Measurements from ENCODE around the gene PLA2G2E. TPM values are rescaled to one million over a fixed set of nuclear protein-coding genes. Genes with fewer than 3 reads are reported as not detected.

PLA2G2E gene
- total RNA-seq, 2 donors from 2014 or later = not detected

- intact Hi-C loops (cut with DNase I) = no loop called here
- H3K36me3 ChIP-seq = peaks cover 18% of the 10 kb centered on the region
Observed at GRCh38 chr1:19909971-19910370, 13.4 kb downstream of the PLA2G2E start.

GRCh38 chr1:19909392-19909791 lies 14.0 kb downstream of the PLA2G2E start:
- no peak for DNase-seq
- Histone ChIP-seq H3K36me3 (peaks cover 18% of the 10 kb centered on the region), H3K9ac (ENCODE audit: low read depth in 2 of 2, low read length in 2 of 2) (no peak overlapping the region), H3K9me3 (no peaks in the 10 kb centered on the region), H3K4me1 (no peaks in the 10 kb centered on the region), H3K27me3 (no peaks in the 10 kb centered on the region), H3K4me3 (no peak overlapping the region), H3K27ac (no peak overlapping the region)
- intact Hi-C loops (cut with DNase I) = no loop called here
- no peak for TF ChIP-seq CTCF (IDR thresholded peaks at IDR 0.05)

More at GRCh38 chr1:19909971-19910370, 13.4 kb downstream of the PLA2G2E start:
- Histone ChIP-seq H3K9ac (ENCODE audit: low read depth in 2 of 2, low read length in 2 of 2) (no peak overlapping the region), H3K4me3 (no peak overlapping the region), H3K4me1 (no peaks in the 10 kb centered on the region), H3K27ac (no peak overlapping the region), H3K9me3 (no peaks in the 10 kb centered on the region), H3K27me3 (no peaks in the 10 kb centered on the region)
- DNase-seq = no peak
- no peak for TF ChIP-seq CTCF (IDR thresholded peaks at IDR 0.05)

GRCh38 chr1:19907456-19907855 lies 16.0 kb downstream of the PLA2G2E start:
- Histone ChIP-seq H3K9me3 (no peaks in the 10 kb centered on the region), H3K4me1 (no peaks in the 10 kb centered on the region), H3K27ac (no peak overlapping the region), H3K27me3 (no peaks in the 10 kb centered on the region), H3K36me3 (peaks cover 11% of the 10 kb centered on the region), H3K4me3 (no peak overlapping the region), H3K9ac (ENCODE audit: low read depth in 2 of 2, low read length in 2 of 2) (no peak overlapping the region)
- no peak for TF ChIP-seq CTCF (IDR thresholded peaks at IDR 0.05)
- DNase-seq = no peak
- intact Hi-C loops (cut with DNase I) = no loop called here

- TF ChIP-seq CTCF (IDR thresholded peaks at IDR 0.05) = no peak
- Histone ChIP-seq H3K27me3 (no peaks in the 10 kb centered on the region), H3K9ac (ENCODE audit: low read depth in 2 of 2, low read length in 2 of 2) (no peak overlapping the region), H3K36me3 (no peaks in the 10 kb centered on the region), H3K4me1 (no peaks in the 10 kb centered on the region), H3K9me3 (no peaks in the 10 kb centered on the region), H3K4me3 (no peak overlapping the region), H3K27ac (no peak overlapping the region)
- no peak for DNase-seq
- intact Hi-C loops (cut with DNase I) = no loop called here
Observed at GRCh38 chr1:19903621-19904020, 19.8 kb downstream of the PLA2G2E start.

GRCh38 chr1:19901653-19902052 lies 21.8 kb downstream of the PLA2G2E start:
- intact Hi-C loops (cut with DNase I) = no loop called here
- no peak overlapping the region for H3K27ac ChIP-seq
- no peaks in the 10 kb centered on the region for H3K36me3 ChIP-seq
- no peaks in the 10 kb centered on the region for H3K27me3 ChIP-seq
- no peaks in the 10 kb centered on the region for H3K9me3 ChIP-seq
- H3K9ac ChIP-seq (ENCODE audit: low read depth in 2 of 2, low read length in 2 of 2) = no peak overlapping the region
- no peak overlapping the region for H3K4me3 ChIP-seq
- H3K4me1 ChIP-seq = no peaks in the 10 kb centered on the region
- no peak for DNase-seq
- TF ChIP-seq CTCF (IDR thresholded peaks at IDR 0.05) = no peak

GRCh38 chr1:19894218-19894617 lies 29.2 kb downstream of the PLA2G2E start:
- DNase-seq = no peak
- Histone ChIP-seq H3K4me1 (no peaks in the 10 kb centered on the region), H3K9me3 (no peaks in the 10 kb centered on the region), H3K36me3 (peaks cover 9% of the 10 kb centered on the region), H3K9ac (ENCODE audit: low read depth in 2 of 2, low read length in 2 of 2) (no peak overlapping the region), H3K4me3 (no peak overlapping the region), H3K27ac (no peak overlapping the region), H3K27me3 (no peaks in the 10 kb centered on the region)
- TF ChIP-seq CTCF (IDR thresholded peaks at IDR 0.05) = no peak
- intact Hi-C loops (cut with DNase I) = no loop called here
